Stomach smooth muscle (tissue), 2 donors: ENCODE measurements around the gene TOMM34.

Experiments
- H3K27ac ChIP-seq: one replicate; pipeline ENCODE4 v1.7.0; 2013; ENCODE audit warnings: mild to moderate bottlenecking, low read length, inconsistent platforms
- H3K27me3 ChIP-seq, 2 donors: one replicate each; pipeline ENCODE4 v1.7.0; 2013; ENCODE audit warnings: low read length in 2 of 2; ENCODE audit not compliant: insufficient read depth in 2 of 2, control insufficient read depth in 1 of 2
- H3K36me3 ChIP-seq, 2 donors: one replicate each; pipeline ENCODE4 v1.7.0; 2013; ENCODE audit warnings: low read length in 2 of 2; ENCODE audit not compliant: control insufficient read depth in 2 of 2, insufficient read depth in 2 of 2
- H3K4me1 ChIP-seq: one replicate; pipeline ENCODE4 v1.7.0; 2013; ENCODE audit warnings: low read length; ENCODE audit not compliant: control insufficient read depth, insufficient read depth
- H3K4me3 ChIP-seq, 2 donors: one replicate each; pipeline ENCODE4 v1.7.0; 2013; ENCODE audit warnings: low read length in 2 of 2
- H3K9ac ChIP-seq, 2 donors: one replicate each; pipeline ENCODE4 v1.7.0; 2013; ENCODE audit warnings: low read length in 2 of 2, mild to moderate bottlenecking in 1 of 2
- H3K9me3 ChIP-seq, 2 donors: one replicate each; pipeline ENCODE4 v1.7.0; 2013; ENCODE audit warnings: low read length in 2 of 2; ENCODE audit not compliant: control insufficient read depth in 2 of 2
- donor health status: healthy.
- donor health status: Pancreatic carcinoma.

TOMM34 gene

DNA sequence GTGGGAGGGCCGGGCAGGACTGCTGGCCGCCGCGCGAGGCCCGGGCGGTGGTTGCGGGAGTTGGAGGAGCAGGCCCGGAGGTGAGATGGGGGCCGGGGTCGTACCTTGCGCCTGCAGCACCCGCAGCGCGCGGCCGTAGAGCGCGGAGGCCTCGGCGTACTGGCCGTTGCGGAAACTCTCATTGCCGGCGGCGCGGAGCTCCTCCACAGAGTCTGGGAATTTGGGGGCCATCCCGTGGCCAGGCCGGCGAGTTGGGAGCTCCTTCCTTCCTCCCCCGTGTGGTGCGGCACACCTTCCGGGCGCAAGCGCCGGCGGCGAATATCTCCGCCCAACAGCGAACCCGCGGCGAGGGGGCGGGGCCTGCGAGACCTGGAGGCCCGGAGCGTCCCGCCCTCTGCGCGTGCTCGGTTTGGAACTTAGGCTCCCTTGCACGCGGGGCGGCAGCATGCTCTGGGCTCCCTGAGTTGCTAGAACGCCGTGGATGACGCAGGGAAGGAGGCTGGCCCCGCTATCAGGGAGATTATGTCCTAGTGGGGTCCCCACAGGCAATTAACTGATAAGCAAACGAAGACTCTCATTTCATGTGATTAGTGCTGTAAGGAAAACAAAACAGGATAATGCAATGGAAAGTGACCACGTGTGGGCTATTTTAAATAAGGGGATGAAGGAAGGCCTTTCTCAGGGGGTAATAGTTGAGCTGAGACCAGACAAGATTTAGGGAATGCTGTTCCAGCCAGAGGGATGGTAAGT lies at the start of gene TOMM34:
Gene TOMM34, minus strand, starts transcription at position 295 of the 750 bp plus-strand sequence. Its CDS starts 64 bp downstream, at position 231.
- Histone ChIP-seq H3K27me3 (no peaks in the 10 kb centered on the region), H3K4me1 (peaks cover 12% of the 10 kb centered on the region), H3K27ac (peak within 1 kb of the TSS; percentile 24), H3K9me3 (no peaks in the 10 kb centered on the region), H3K9ac (peak within 1 kb of the TSS; percentile 76 to 79), H3K4me3 (peak within 1 kb of the TSS; percentile 83 to 88), H3K36me3 (peaks cover 9 to 10% of the 10 kb centered on the region in 2 donors)

DNA sequence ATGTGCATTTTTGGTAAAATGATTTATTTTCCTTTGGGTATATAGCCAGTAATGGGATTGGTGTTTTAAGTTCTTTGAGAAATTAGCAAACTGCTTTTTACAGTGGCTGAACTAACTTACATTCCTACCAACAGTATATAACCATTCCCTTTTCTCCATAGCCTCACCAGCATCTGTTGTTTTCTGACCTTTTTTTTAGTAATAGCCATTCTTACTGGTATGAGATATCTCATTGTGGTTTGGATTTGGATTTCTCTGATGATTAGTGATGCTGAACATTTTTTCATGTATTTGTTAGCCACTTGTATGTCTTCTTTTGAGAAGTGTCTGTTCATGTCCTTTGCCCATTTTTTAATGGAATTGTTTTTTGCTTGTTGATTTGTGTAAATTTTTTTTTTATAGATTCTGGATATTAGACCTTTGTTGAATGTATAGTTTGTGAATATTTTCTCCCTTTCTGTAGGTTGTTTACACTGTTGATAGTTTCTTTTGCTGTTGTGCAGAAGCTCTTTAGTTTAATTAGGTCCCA lies 48.4 kb upstream of the TOMM34 start:
- no peak overlapping the region for H3K4me3 ChIP-seq
- H3K4me1 ChIP-seq = no peaks in the 10 kb centered on the region
- no peaks in the 10 kb centered on the region for H3K9me3 ChIP-seq
- no peak overlapping the region for H3K9ac ChIP-seq
- no peaks in the 10 kb centered on the region for H3K27me3 ChIP-seq
- peaks cover 4 to 12% of the 10 kb centered on the region in 2 donors for H3K36me3 ChIP-seq
- no peak overlapping the region for H3K27ac ChIP-seq

DNA sequence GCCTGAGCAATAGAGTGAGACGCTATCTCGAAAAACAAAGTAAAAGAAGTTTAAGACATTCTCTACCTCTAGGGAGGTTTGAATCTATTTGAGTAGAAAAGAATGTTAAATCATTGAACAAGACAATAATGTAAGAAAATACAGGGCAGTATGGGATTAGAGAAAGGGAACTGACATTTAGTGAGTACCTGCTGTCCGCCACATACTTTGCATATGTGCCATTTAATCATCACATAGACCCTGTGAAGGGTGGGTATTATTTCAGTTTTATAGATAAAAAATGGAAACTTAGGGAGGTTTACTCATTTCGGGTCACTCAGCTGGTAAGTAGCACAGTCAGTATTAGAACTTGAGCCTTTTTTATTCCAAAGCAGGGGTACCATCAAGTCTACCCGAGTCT lies 37.5 kb upstream of the TOMM34 start:
- peaks cover 32 to 43% of the 10 kb centered on the region in 2 donors for H3K36me3 ChIP-seq
- no peak overlapping the region for H3K27ac ChIP-seq
- no peak overlapping the region for H3K9ac ChIP-seq
- H3K4me3 ChIP-seq = no peak overlapping the region
- no peaks in the 10 kb centered on the region for H3K27me3 ChIP-seq
- H3K4me1 ChIP-seq = no peaks in the 10 kb centered on the region
- no peaks in the 10 kb centered on the region for H3K9me3 ChIP-seq

DNA sequence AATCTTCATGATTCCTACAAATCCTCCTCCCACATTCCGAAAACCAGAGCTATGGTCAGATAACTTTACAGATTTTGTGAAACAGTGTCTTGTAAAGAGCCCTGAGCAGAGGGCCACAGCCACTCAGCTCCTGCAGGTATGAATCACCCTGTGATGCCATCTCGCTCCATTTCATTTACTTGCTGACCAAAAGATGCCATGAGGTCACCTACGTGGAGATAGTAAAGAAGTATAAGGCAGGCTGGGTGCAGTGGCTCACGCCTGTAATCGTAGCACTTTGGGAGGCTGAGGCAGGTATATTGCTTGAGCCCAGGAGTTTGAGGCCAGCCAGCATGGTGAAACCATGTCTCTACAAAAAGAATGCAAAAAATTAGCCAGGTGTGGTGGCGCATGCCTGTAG lies 37.0 kb upstream of the TOMM34 start:
- Histone ChIP-seq H3K9me3 (no peaks in the 10 kb centered on the region), H3K27me3 (no peaks in the 10 kb centered on the region), H3K27ac (no peak overlapping the region), H3K4me1 (no peaks in the 10 kb centered on the region), H3K4me3 (no peak overlapping the region), H3K9ac (no peak overlapping the region), H3K36me3 (peaks cover 32 to 43% of the 10 kb centered on the region in 2 donors)

DNA sequence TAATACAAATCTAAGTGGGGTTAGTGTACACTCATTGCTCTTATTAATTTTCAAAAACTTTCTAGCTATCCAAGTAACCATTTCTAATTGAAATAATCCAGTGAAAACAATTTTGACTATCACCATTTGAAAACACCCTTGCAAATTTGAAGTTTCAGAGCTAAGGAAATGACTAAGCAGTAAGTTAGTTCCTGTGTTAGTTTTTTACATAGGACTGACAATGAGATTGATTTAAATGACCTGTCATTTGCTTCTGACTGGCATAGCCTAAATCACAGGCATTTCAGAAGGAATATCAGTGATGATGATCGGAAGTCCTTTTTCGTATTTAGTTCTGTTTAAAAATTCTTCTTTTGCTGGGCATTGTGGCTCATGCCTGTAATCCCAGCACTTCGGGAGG lies 33.1 kb upstream of the TOMM34 start:
- Histone ChIP-seq H3K4me1 (no peaks in the 10 kb centered on the region), H3K9me3 (no peaks in the 10 kb centered on the region), H3K9ac (no peak overlapping the region), H3K36me3 (peaks cover 12 to 22% of the 10 kb centered on the region in 2 donors), H3K27me3 (no peaks in the 10 kb centered on the region), H3K27ac (no peak overlapping the region), H3K4me3 (no peak overlapping the region)

GRCh38 chr20:44990957-44991356 lies 30.8 kb upstream of the TOMM34 start:
- Histone ChIP-seq H3K27ac (peak overlapping the region; percentile 4), H3K9me3 (no peaks in the 10 kb centered on the region), H3K4me3 (peak overlapping the region in 1 of 2 donors; percentile 1), H3K4me1 (no peaks in the 10 kb centered on the region), H3K9ac (peak overlapping the region in 1 of 2 donors; percentile 57), H3K36me3 (peaks cover 2 to 6% of the 10 kb centered on the region in 2 donors), H3K27me3 (no peaks in the 10 kb centered on the region)

- Histone ChIP-seq H3K4me3 (peak overlapping the region in 1 of 2 donors; percentile 1), H3K9me3 (no peaks in the 10 kb centered on the region), H3K4me1 (no peaks in the 10 kb centered on the region), H3K27ac (peak overlapping the region; percentile 4), H3K27me3 (no peaks in the 10 kb centered on the region), H3K36me3 (peaks cover 2 to 3% of the 10 kb centered on the region in 2 donors), H3K9ac (peak overlapping the region in 1 of 2 donors; percentile 57)
Measured at GRCh38 chr20:44990425-44990824, 30.2 kb upstream of the TOMM34 start.

- no peaks in the 10 kb centered on the region for H3K9me3 ChIP-seq
- H3K4me1 ChIP-seq = no peaks in the 10 kb centered on the region
- H3K9ac ChIP-seq = no peak overlapping the region
- H3K36me3 ChIP-seq = peaks cover 0 to 4% of the 10 kb centered on the region in 2 donors
- H3K4me3 ChIP-seq = no peak overlapping the region
- H3K27me3 ChIP-seq = no peaks in the 10 kb centered on the region
- H3K27ac ChIP-seq = no peak overlapping the region
Measured at GRCh38 chr20:44988631-44989171, 28.5 kb upstream of the TOMM34 start.

- no peaks in the 10 kb centered on the region for H3K9me3 ChIP-seq
- no peak overlapping the region for H3K27ac ChIP-seq
- no peak overlapping the region for H3K4me3 ChIP-seq
- H3K9ac ChIP-seq = no peak overlapping the region
- no peaks in the 10 kb centered on the region for H3K27me3 ChIP-seq
- H3K4me1 ChIP-seq = no peaks in the 10 kb centered on the region
- peaks cover 4 to 17% of the 10 kb centered on the region in 2 donors for H3K36me3 ChIP-seq
Measured at GRCh38 chr20:44983093-44983674, 23.0 kb upstream of the TOMM34 start.

GRCh38 chr20:44981736-44982406 lies 21.7 kb upstream of the TOMM34 start:
- H3K27ac ChIP-seq = no peak overlapping the region
- no peak overlapping the region for H3K4me3 ChIP-seq
- no peak overlapping the region for H3K9ac ChIP-seq
- no peaks in the 10 kb centered on the region for H3K9me3 ChIP-seq
- H3K4me1 ChIP-seq = no peaks in the 10 kb centered on the region
- no peaks in the 10 kb centered on the region for H3K27me3 ChIP-seq
- H3K36me3 ChIP-seq = peaks cover 3 to 17% of the 10 kb centered on the region in 2 donors
